HEK293 (cell line): ENCODE measurements around the gene MAP3K14.

Source experiments
- GLIS1 ChIP-seq: fragments of 450-650 bp; formaldehyde crosslinking; IDR thresholded peaks from 2 replicates; pipeline ENCODE4 v1.5.1; 2016; ENCODE audit warnings: missing biosample characterization, missing genetic modification characterization
- PRDM1 ChIP-seq: fragments of 450-650 bp; formaldehyde crosslinking; IDR thresholded peaks from 2 replicates; pipeline ENCODE4; 2016; ENCODE audit warnings: missing biosample characterization, missing genetic modification characterization
- SP2 ChIP-seq: fragments of 450-650 bp; formaldehyde crosslinking; IDR thresholded peaks from 2 replicates; pipeline ENCODE4 v1.5.1; 2016; ENCODE audit warnings: missing biosample characterization, missing genetic modification characterization
- ZBTB1 ChIP-seq: fragments of 450-650 bp; formaldehyde crosslinking; IDR thresholded peaks from 2 replicates; pipeline ENCODE4 v1.5.1; 2016; ENCODE audit warnings: missing biosample characterization, missing genetic modification characterization
- ZBTB48 ChIP-seq: fragments of 450-650 bp; formaldehyde crosslinking; IDR thresholded peaks from 2 replicates; pipeline ENCODE4 v1.5.1; 2016; ENCODE audit warnings: missing biosample characterization, missing genetic modification characterization
- ZNF114 ChIP-seq: fragments of 450-650 bp; formaldehyde crosslinking; IDR thresholded peaks from 2 replicates; pipeline ENCODE4 v1.5.0; 2017; ENCODE audit warnings: missing biosample characterization, missing genetic modification characterization
- ZNF19 ChIP-seq: fragments of 450-650 bp; formaldehyde crosslinking; IDR thresholded peaks from 2 replicates; pipeline ENCODE4; 2016; ENCODE audit warnings: missing biosample characterization, missing genetic modification characterization, low read depth
- ZNF23 ChIP-seq: fragments of 450-650 bp; formaldehyde crosslinking; IDR thresholded peaks from 2 replicates; pipeline ENCODE4 v1.5.1; 2016; ENCODE audit warnings: missing biosample characterization, missing genetic modification characterization, borderline replicate concordance
- ZNF274 ChIP-seq, 2 experiments: fragments of 200-500 bp in 1 of 2; fragments of 450-650 bp in 1 of 2; sonication (Bioruptor generic) in 1 of 2; formaldehyde crosslinking in 1 of 2; IDR thresholded peaks; 2 replicates each; pipeline versions ENCODE4 v1.5.1 to v1.6.1; 2014 to 2016; ENCODE audit warnings: borderline replicate concordance in 1 of 2, inconsistent platforms in 1 of 2, low read length in 1 of 2, missing biosample characterization in 1 of 2, missing genetic modification characterization in 1 of 2
- ZNF292 ChIP-seq: fragments of 450-650 bp; formaldehyde crosslinking; IDR thresholded peaks from 2 replicates; pipeline ENCODE4 v1.5.1; 2016; ENCODE audit warnings: low read depth, missing biosample characterization, missing genetic modification characterization, borderline replicate concordance
- ZNF311 ChIP-seq: fragments of 450-650 bp; formaldehyde crosslinking; IDR thresholded peaks from 2 replicates; pipeline ENCODE4 v1.5.1; 2017; ENCODE audit warnings: missing biosample characterization, missing genetic modification characterization, borderline replicate concordance
- ZNF394 ChIP-seq: fragments of 450-650 bp; formaldehyde crosslinking; IDR thresholded peaks from 2 replicates; pipeline ENCODE4 v1.5.1; 2016; ENCODE audit warnings: missing biosample characterization, missing genetic modification characterization, mild to moderate bottlenecking, moderate library complexity, borderline replicate concordance
- ZNF404 ChIP-seq: fragments of 450-650 bp; formaldehyde crosslinking; IDR thresholded peaks from 2 replicates; pipeline ENCODE4 v1.5.1; 2017; ENCODE audit warnings: missing biosample characterization, missing genetic modification characterization
- ZNF544 ChIP-seq: fragments of 450-650 bp; formaldehyde crosslinking; IDR thresholded peaks from 2 replicates; pipeline ENCODE4 v1.5.0; 2017; ENCODE audit warnings: missing biosample characterization, missing genetic modification characterization
- ZNF624 ChIP-seq: fragments of 450-650 bp; formaldehyde crosslinking; IDR thresholded peaks from 2 replicates; pipeline ENCODE4 v1.5.1; 2017; ENCODE audit warnings: missing biosample characterization, missing genetic modification characterization
- ZNF654 ChIP-seq: fragments of 450-650 bp; formaldehyde crosslinking; IDR thresholded peaks from 2 replicates; pipeline ENCODE4 v1.5.1; 2016; ENCODE audit warnings: low read depth, missing biosample characterization, missing genetic modification characterization
- ZNF701 ChIP-seq: fragments of 450-650 bp; formaldehyde crosslinking; IDR thresholded peaks from 2 replicates; pipeline ENCODE4 v1.5.1; 2016; ENCODE audit warnings: missing biosample characterization, missing genetic modification characterization
- ZNF776 ChIP-seq: fragments of 450-650 bp; formaldehyde crosslinking; IDR thresholded peaks from 2 replicates; pipeline ENCODE4 v1.5.0; 2017; ENCODE audit warnings: missing biosample characterization, missing genetic modification characterization, borderline replicate concordance
- ZSCAN23 ChIP-seq: fragments of 450-650 bp; formaldehyde crosslinking; IDR thresholded peaks from 2 replicates; pipeline ENCODE4 v1.5.1; 2016; ENCODE audit warnings: missing biosample characterization, missing genetic modification characterization
- TF ChIP-seq, protein P1 (sequence below): fragments of 450-650 bp; formaldehyde crosslinking; IDR thresholded peaks from 2 replicates; pipeline ENCODE4 v1.5.1; 2016; ENCODE audit warnings: missing biosample characterization, missing genetic modification characterization
- TF ChIP-seq, protein P2 (sequence below): fragments of 450-650 bp; formaldehyde crosslinking; IDR thresholded peaks from 2 replicates; pipeline ENCODE4 v1.5.1; 2016; ENCODE audit warnings: missing biosample characterization, missing genetic modification characterization
- TF ChIP-seq, protein P3 (sequence below): fragments of 450-650 bp; formaldehyde crosslinking; optimal IDR thresholded peaks from 2 replicates; pipeline ENCODE3; 2016; ENCODE audit warnings: missing biosample characterization, mild to moderate bottlenecking, missing genetic modification characterization
- TF ChIP-seq, protein P4 (sequence below): fragments of 450-650 bp; formaldehyde crosslinking; IDR thresholded peaks from 2 replicates; pipeline ENCODE4 v1.5.1; 2016; ENCODE audit warnings: missing biosample characterization, missing genetic modification characterization
- TF ChIP-seq, protein P5 (sequence below): fragments of 450-650 bp; formaldehyde crosslinking; IDR thresholded peaks from 2 replicates; pipeline ENCODE4 v1.5.1; 2016; ENCODE audit warnings: missing biosample characterization, missing genetic modification characterization
- TF ChIP-seq, protein P6 (sequence below): fragments of 450-650 bp; formaldehyde crosslinking; IDR thresholded peaks from 2 replicates; pipeline ENCODE4 v1.5.1; 2016; ENCODE audit warnings: missing biosample characterization, missing genetic modification characterization
- TF ChIP-seq, protein P7 (sequence below): fragments of 450-650 bp; formaldehyde crosslinking; IDR thresholded peaks from 2 replicates; pipeline ENCODE4 v1.5.1; 2017; ENCODE audit warnings: missing biosample characterization, missing genetic modification characterization
- TF ChIP-seq, protein P8 (sequence below): fragments of 450-650 bp; formaldehyde crosslinking; IDR thresholded peaks from 2 replicates; pipeline ENCODE4 v1.5.1; 2016; ENCODE audit warnings: missing biosample characterization, missing genetic modification characterization

The MAP3K14 gene

DNA sequence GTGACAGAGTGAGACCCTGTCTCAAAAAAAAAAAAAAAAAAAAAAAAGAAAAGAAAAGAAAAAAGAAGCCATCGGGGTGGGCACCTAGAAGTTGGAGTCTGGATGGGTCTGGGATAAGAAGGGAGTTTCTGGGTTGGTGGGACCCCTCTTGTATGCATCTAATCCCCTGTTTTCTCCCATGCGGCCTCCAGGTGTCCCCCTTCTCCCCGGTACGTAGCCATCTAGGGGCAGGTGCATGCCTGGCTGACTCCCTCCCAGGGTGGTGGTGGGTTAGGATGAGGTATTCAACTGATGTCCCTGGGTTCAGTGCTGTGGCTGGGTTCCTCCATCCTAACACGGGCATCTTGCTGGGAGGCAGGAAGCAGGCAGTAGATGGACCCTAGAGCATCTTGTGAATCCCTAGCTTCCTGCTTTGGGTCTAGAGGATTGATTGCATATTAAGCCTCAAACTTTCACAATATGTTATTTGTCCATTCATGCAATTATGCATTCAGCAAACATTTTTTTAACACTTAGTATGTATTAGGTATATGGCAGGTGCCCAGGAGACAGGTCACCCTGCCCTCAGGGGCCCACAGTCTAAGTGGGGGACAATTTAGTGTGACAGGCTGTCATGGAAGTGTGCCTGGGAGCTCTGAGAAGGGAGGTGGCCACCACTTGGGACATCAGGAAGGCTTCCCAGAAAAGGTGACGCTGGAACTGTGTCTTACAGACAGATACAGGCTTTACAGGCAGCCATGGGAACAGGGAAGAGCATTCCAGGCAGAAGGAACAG lies 82.0 kb downstream of the MAP3K14 start (continued):
- TF ChIP-seq ZNF394 (tag by site-specific recombination), result no peak
- TF ChIP-seq ZNF19, result no peak
- TF ChIP-seq, protein P1, sequence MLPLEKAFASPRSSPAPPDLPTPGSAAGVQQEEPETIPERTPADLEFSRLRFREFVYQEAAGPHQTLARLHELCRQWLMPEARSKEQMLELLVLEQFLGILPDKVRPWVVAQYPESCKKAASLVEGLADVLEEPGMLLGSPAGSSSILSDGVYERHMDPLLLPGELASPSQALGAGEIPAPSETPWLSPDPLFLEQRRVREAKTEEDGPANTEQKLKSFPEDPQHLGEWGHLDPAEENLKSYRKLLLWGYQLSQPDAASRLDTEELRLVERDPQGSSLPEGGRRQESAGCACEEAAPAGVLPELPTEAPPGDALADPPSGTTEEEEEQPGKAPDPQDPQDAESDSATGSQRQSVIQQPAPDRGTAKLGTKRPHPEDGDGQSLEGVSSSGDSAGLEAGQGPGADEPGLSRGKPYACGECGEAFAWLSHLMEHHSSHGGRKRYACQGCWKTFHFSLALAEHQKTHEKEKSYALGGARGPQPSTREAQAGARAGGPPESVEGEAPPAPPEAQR (tag by site-specific recombination), result no peak
- TF ChIP-seq, protein P2, sequence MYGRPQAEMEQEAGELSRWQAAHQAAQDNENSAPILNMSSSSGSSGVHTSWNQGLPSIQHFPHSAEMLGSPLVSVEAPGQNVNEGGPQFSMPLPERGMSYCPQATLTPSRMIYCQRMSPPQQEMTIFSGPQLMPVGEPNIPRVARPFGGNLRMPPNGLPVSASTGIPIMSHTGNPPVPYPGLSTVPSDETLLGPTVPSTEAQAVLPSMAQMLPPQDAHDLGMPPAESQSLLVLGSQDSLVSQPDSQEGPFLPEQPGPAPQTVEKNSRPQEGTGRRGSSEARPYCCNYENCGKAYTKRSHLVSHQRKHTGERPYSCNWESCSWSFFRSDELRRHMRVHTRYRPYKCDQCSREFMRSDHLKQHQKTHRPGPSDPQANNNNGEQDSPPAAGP (tag by site-specific recombination), result no peak
- TF ChIP-seq, protein P3, sequence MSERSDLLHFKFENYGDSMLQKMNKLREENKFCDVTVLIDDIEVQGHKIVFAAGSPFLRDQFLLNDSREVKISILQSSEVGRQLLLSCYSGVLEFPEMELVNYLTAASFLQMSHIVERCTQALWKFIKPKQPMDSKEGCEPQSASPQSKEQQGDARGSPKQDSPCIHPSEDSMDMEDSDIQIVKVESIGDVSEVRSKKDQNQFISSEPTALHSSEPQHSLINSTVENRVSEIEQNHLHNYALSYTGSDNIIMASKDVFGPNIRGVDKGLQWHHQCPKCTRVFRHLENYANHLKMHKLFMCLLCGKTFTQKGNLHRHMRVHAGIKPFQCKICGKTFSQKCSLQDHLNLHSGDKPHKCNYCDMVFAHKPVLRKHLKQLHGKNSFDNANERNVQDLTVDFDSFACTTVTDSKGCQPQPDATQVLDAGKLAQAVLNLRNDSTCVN (tag by site-specific recombination), result no peak
- TF ChIP-seq ZNF114 (tag by site-specific recombination), result no peak
- TF ChIP-seq GLIS1 (tag by site-specific recombination), result peak; percentile 71
- TF ChIP-seq ZNF624 (tag by site-specific recombination), result no peak
- TF ChIP-seq PRDM1 (tag by site-specific recombination), result no peak
- TF ChIP-seq, protein P4, sequence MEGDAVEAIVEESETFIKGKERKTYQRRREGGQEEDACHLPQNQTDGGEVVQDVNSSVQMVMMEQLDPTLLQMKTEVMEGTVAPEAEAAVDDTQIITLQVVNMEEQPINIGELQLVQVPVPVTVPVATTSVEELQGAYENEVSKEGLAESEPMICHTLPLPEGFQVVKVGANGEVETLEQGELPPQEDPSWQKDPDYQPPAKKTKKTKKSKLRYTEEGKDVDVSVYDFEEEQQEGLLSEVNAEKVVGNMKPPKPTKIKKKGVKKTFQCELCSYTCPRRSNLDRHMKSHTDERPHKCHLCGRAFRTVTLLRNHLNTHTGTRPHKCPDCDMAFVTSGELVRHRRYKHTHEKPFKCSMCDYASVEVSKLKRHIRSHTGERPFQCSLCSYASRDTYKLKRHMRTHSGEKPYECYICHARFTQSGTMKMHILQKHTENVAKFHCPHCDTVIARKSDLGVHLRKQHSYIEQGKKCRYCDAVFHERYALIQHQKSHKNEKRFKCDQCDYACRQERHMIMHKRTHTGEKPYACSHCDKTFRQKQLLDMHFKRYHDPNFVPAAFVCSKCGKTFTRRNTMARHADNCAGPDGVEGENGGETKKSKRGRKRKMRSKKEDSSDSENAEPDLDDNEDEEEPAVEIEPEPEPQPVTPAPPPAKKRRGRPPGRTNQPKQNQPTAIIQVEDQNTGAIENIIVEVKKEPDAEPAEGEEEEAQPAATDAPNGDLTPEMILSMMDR (tag by site-specific recombination), result peak; percentile 73
- TF ChIP-seq SP2 (tag by site-specific recombination), result no peak
- no peak for TF ChIP-seq ZSCAN23 (tag by site-specific recombination)
- no peak for TF ChIP-seq ZNF776 (tag by site-specific recombination)
- TF ChIP-seq ZNF404 (tag by site-specific recombination), result no peak
- TF ChIP-seq ZNF654, result peak; percentile 38
- TF ChIP-seq ZBTB48 (tag by site-specific recombination), result peak; percentile 32; the same call in 1 of the 2 replicates
- no peak for TF ChIP-seq ZNF701
- TF ChIP-seq ZBTB1 (tag by site-specific recombination), result no peak
- TF ChIP-seq, protein P5, sequence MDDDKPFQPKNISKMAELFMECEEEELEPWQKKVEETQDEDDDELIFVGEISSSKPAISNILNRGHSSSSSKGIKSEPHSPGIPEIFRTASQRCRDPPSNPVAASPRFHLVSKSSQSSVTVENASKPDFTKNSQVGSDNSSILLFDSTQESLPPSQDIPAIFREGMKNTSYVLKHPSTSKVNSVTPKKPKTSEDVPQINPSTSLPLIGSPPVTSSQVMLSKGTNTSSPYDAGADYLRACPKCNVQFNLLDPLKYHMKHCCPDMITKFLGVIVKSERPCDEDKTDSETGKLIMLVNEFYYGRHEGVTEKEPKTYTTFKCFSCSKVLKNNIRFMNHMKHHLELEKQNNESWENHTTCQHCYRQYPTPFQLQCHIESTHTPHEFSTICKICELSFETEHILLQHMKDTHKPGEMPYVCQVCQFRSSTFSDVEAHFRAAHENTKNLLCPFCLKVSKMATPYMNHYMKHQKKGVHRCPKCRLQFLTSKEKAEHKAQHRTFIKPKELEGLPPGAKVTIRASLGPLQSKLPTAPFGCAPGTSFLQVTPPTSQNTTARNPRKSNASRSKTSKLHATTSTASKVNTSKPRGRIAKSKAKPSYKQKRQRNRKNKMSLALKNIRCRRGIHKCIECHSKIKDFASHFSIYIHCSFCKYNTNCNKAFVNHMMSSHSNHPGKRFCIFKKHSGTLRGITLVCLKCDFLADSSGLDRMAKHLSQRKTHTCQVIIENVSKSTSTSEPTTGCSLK (tag by site-specific recombination), result no peak
- no peak for TF ChIP-seq ZNF544
- TF ChIP-seq ZNF274 (IDR thresholded peaks at IDR 0.05; ENCODE audit: low read length), result no peak
- no peak for TF ChIP-seq ZNF274 (tag by site-specific recombination; IDR thresholded peaks at IDR 0.05; ENCODE audit: borderline replicate concordance)
- TF ChIP-seq, protein P6, sequence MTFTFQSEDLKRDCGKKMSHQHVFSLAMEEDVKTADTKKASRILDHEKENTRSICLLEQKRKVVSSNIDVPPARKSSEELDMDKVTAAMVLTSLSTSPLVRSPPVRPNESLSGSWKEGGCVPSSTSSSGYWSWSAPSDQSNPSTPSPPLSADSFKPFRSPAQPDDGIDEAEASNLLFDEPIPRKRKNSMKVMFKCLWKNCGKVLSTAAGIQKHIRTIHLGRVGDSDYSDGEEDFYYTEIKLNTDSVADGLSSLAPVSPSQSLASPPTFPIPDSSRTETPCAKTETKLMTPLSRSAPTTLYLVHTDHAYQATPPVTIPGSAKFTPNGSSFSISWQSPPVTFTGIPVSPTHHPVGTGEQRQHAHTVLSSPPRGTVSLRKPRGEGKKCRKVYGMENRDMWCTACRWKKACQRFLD, result no peak
- TF ChIP-seq ZNF23, result no peak
- TF ChIP-seq, protein P7, sequence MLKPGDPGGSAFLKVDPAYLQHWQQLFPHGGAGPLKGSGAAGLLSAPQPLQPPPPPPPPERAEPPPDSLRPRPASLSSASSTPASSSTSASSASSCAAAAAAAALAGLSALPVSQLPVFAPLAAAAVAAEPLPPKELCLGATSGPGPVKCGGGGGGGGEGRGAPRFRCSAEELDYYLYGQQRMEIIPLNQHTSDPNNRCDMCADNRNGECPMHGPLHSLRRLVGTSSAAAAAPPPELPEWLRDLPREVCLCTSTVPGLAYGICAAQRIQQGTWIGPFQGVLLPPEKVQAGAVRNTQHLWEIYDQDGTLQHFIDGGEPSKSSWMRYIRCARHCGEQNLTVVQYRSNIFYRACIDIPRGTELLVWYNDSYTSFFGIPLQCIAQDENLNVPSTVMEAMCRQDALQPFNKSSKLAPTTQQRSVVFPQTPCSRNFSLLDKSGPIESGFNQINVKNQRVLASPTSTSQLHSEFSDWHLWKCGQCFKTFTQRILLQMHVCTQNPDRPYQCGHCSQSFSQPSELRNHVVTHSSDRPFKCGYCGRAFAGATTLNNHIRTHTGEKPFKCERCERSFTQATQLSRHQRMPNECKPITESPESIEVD (tag by site-specific recombination), result no peak
- TF ChIP-seq ZNF292 (tag by site-specific recombination), result no peak
- TF ChIP-seq ZNF311 (tag by site-specific recombination), result no peak
- TF ChIP-seq, protein P8, sequence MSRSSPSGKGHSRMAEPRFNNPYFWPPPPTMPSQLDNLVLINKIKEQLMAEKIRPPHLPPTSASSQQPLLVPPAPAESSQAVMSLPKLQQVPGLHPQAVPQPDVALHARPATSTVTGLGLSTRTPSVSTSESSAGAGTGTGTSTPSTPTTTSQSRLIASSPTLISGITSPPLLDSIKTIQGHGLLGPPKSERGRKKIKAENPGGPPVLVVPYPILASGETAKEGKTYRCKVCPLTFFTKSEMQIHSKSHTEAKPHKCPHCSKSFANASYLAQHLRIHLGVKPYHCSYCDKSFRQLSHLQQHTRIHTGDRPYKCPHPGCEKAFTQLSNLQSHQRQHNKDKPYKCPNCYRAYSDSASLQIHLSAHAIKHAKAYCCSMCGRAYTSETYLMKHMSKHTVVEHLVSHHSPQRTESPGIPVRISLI (tag by site-specific recombination), result no peak
